SK-N-SH (cell line): ENCODE data around the gene OR52E4. TPM values are rescaled to one million over a fixed set of nuclear protein-coding genes. Genes with fewer than 3 reads are reported as not detected.

ENCODE experiments used
- CTCF ChIA-PET: fragments of 300-600, 350-600 bp; formaldehyde crosslinking; extraction: SDS; loops from one replicate; lab custom pipeline; 2021; lab: Yijun Ruan, JAX
- POLR2A ChIA-PET: fragments of 350-600 bp; sonication (Branson Sonifier 250); formaldehyde crosslinking; extraction: SDS; loops from one replicate; lab custom pipeline; 2020; ENCODE audit warnings: antibody characterized with exemption, inconsistent platforms; lab: Yijun Ruan, JAX
- DNase-seq: peaks from one replicate; pipeline ENCODE4 v3.0.0; 2012
- H2AFZ ChIP-seq: fragments of 200-600 bp; sonication (generic); 2 replicates; pipeline ENCODE4 v1.8.1; 2016; ENCODE audit warnings: antibody characterized with exemption, mild to moderate bottlenecking, low read depth
- H3F3A ChIP-seq: fragments of 200-600 bp; sonication (generic); replicated peaks from 2 replicates; pipeline ENCODE3; 2016; ENCODE audit warnings: antibody characterized with exemption, mild to moderate bottlenecking; ENCODE audit not compliant: insufficient read depth
- H3K27ac ChIP-seq, 2 experiments: fragments of 200-500 bp in 1 of 2; fragments of 200-600 bp in 1 of 2; sonication (Bioruptor generic) in 1 of 2; sonication (generic), shearing (Covaris generic) in 1 of 2; 2 replicates each; pipeline versions ENCODE4 v1.5.1 to v1.6.1; 2014 to 2016; ENCODE audit warnings: low read depth in 2 of 2, inconsistent platforms in 1 of 2, low read length in 1 of 2, mild to moderate bottlenecking in 1 of 2, mixed read lengths in 1 of 2
- H3K27me3 ChIP-seq: fragments of 200-600 bp; sonication (generic), shearing (Covaris generic); 2 replicates; pipeline ENCODE4 v1.6.1; 2016; ENCODE audit warnings: mixed run types; ENCODE audit not compliant: insufficient read depth
- H3K36me3 ChIP-seq, 2 experiments: fragments of 200-500 bp in 1 of 2; fragments of 200-600 bp in 1 of 2; sonication (Bioruptor generic) in 1 of 2; sonication (generic) in 1 of 2; replicated peaks in 1 of 2; 2 replicates each; pipeline versions ENCODE3 to v1.5.1; 2014 to 2016; ENCODE audit warnings: low read length in 1 of 2, mild to moderate bottlenecking in 1 of 2; ENCODE audit not compliant: insufficient read depth in 2 of 2, control insufficient read depth in 1 of 2
- H3K4me1 ChIP-seq, 2 experiments: fragments of 200-500 bp in 1 of 2; fragments of 200-600 bp in 1 of 2; sonication (Bioruptor generic) in 1 of 2; sonication (generic), shearing (Covaris generic) in 1 of 2; 2 replicates each; pipeline versions ENCODE4 v1.5.1 to v1.6.1; 2014 to 2016; ENCODE audit warnings: low read depth in 1 of 2, low read length in 1 of 2, mixed run types in 1 of 2; ENCODE audit not compliant: insufficient read depth in 2 of 2, control insufficient read depth in 1 of 2
- H3K4me2 ChIP-seq: fragments of 200-600 bp; sonication (generic), shearing (Covaris generic); 2 replicates; pipeline ENCODE4 v1.6.1; 2017; ENCODE audit warnings: mixed run types
- H3K4me3 ChIP-seq, 2 experiments: fragments of 200-500 bp in 1 of 2; fragments of 200-600 bp in 1 of 2; sonication (Bioruptor generic) in 1 of 2; sonication (generic), shearing (Covaris generic) in 1 of 2; 2 replicates each; pipeline versions ENCODE4 v1.5.1 to v1.8.1; 2014 to 2016; ENCODE audit warnings: low read depth in 2 of 2, inconsistent platforms in 1 of 2, low read length in 1 of 2, mild to moderate bottlenecking in 1 of 2, mixed read lengths in 1 of 2, moderate library complexity in 1 of 2
- H3K79me2 ChIP-seq: fragments of 200-600 bp; sonication (generic); 2 replicates; pipeline ENCODE4 v1.8.1; 2017; ENCODE audit warnings: mild to moderate bottlenecking; ENCODE audit not compliant: insufficient read depth
- H3K9ac ChIP-seq: fragments of 200-600 bp; sonication (generic); 2 replicates; pipeline ENCODE4 v1.6.1; 2017; ENCODE audit warnings: mixed run types
- H3K9me2 ChIP-seq: fragments of 200-600 bp; sonication (generic); 2 replicates; pipeline ENCODE4 v1.6.1; 2017; ENCODE audit warnings: mixed run types
- H3K9me3 ChIP-seq: fragments of 200-600 bp; sonication (generic); 2 replicates; pipeline ENCODE4 v1.6.1; 2017; ENCODE audit warnings: mixed run types, mild to moderate bottlenecking, moderate library complexity
- H4K20me1 ChIP-seq: fragments of 200-600 bp; sonication (generic); 2 replicates; pipeline ENCODE4 v1.6.1; 2017; ENCODE audit warnings: mild to moderate bottlenecking, mixed run types; ENCODE audit not compliant: insufficient read depth
- CTCF ChIP-seq: fragments of 200-600 bp; sonication (generic); IDR thresholded peaks from 2 replicates; pipeline ENCODE4 v1.6.1; 2017; ENCODE audit warnings: antibody characterized with exemption, mild to moderate bottlenecking, moderate library complexity
- ELF1 ChIP-seq: IDR thresholded peaks from 2 replicates; pipeline ENCODE4 v1.4.0; 2012
- EP300 ChIP-seq, 2 experiments: IDR thresholded peaks; 2 replicates each; pipeline versions ENCODE4 v1.4.0 to v1.6.1; 2012; ENCODE audit warnings: borderline replicate concordance in 1 of 2, low read depth in 1 of 2, low read length in 1 of 2
- EZH2phosphoT487 ChIP-seq: fragments of 200-600 bp; sonication (generic); IDR thresholded peaks from 2 replicates; pipeline ENCODE4 v1.6.1; 2017; ENCODE audit warnings: low read depth, mixed run types, mild to moderate bottlenecking, antibody characterized with exemption, moderate library complexity, borderline replicate concordance
- FOXM1 ChIP-seq: IDR thresholded peaks from 2 replicates; pipeline ENCODE4 v1.4.0; 2012; ENCODE audit warnings: low read depth, mild to moderate bottlenecking
- IRF3 ChIP-seq: fragments of 150-350 bp; IDR thresholded peaks from 2 replicates; pipeline ENCODE4 v1.6.1; 2016; ENCODE audit warnings: mild to moderate bottlenecking, low read depth, low read length
- MAX ChIP-seq: IDR thresholded peaks from 2 replicates; pipeline ENCODE4 v1.4.0; 2012; ENCODE audit warnings: low read depth
- MXI1 ChIP-seq: IDR thresholded peaks from 2 replicates; pipeline ENCODE4 v1.6.1; 2012; ENCODE audit warnings: mild to moderate bottlenecking, low read depth, low read length, improper control_type of control experiment
- NRF1 ChIP-seq: IDR thresholded peaks from 2 replicates; pipeline ENCODE4 v1.6.1; 2012; ENCODE audit warnings: low read depth, mild to moderate bottlenecking, low read length
- PBX3 ChIP-seq: IDR thresholded peaks from 2 replicates; pipeline ENCODE4; 2012
- POLR2AphosphoS5 ChIP-seq: IDR thresholded peaks from 2 replicates; pipeline ENCODE4 v1.6.1; 2012; ENCODE audit warnings: low read depth, low read length
- RCOR1 ChIP-seq: fragments of 150-350 bp; IDR thresholded peaks from 2 replicates; pipeline ENCODE4 v1.6.1; 2017; ENCODE audit warnings: antibody characterized with exemption, low read length
- SIN3A ChIP-seq: IDR thresholded peaks from 2 replicates; pipeline ENCODE4 v1.6.1; 2012; ENCODE audit warnings: low read depth, mild to moderate bottlenecking, low read length, moderate library complexity, borderline replicate concordance
- SMC3 ChIP-seq: IDR thresholded peaks from 2 replicates; pipeline ENCODE4 v1.6.1; 2012; ENCODE audit warnings: low read depth, low read length, improper control_type of control experiment
- TAF1 ChIP-seq: IDR thresholded peaks from 2 replicates; pipeline ENCODE4 v1.6.1; 2012; ENCODE audit warnings: low read depth, mild to moderate bottlenecking, low read length, moderate library complexity, borderline replicate concordance
- TCF12 ChIP-seq: IDR thresholded peaks from 2 replicates; pipeline ENCODE4 v1.4.0; 2012
- TEAD4 ChIP-seq: IDR thresholded peaks from 2 replicates; pipeline ENCODE4 v1.4.0; 2012; ENCODE audit warnings: mild to moderate bottlenecking, borderline replicate concordance; ENCODE audit not compliant: insufficient read depth
- YY1 ChIP-seq: IDR thresholded peaks from 2 replicates; pipeline ENCODE4 v1.4.0; 2012; ENCODE audit warnings: low read depth, mild to moderate bottlenecking
- ZBTB33 ChIP-seq: IDR thresholded peaks from 2 replicates; pipeline ENCODE4 v1.4.0; 2012; ENCODE audit warnings: low read depth, borderline replicate concordance
- WGBS: methylation state at CpG from one replicate; pipeline ENCODE4 v1.1.6; 2017; ENCODE audit warnings: low lambda C conversion rate; 5-methylcytosine and 5-hydroxymethylcytosine counted together
- polyA plus RNA-seq, 3 experiments: library from polyadenylated mRNA; depleted of rRNA; stranded (reverse); fragments of >200 nt; gene quantifications; 2 replicates each; pipeline ENCODE4 v1.2.3, GENCODE V29; 2012

OR52E4 gene
- polyA plus RNA-seq, 1 of the 3 experiments (the other 2 are of a cell fraction): not detected

- TF ChIP-seq POLR2AphosphoS5: no peak
- TF ChIP-seq FOXM1: no peak
- no peak for TF ChIP-seq RCOR1
- no peak for TF ChIP-seq SMC3
- no peak for TF ChIP-seq TEAD4
- TF ChIP-seq ZBTB33: no peak
- no peak for TF ChIP-seq TCF12
- no peak for TF ChIP-seq MAX
- TF ChIP-seq PBX3: no peak
- no peak for TF ChIP-seq CTCF
- TF ChIP-seq EP300 (IDR thresholded peaks at IDR 0.05; ENCODE audit: borderline replicate concordance in 1 of 2, low read depth in 1 of 2, low read length in 1 of 2): no peak
- no peak for TF ChIP-seq YY1
- no peak for TF ChIP-seq MXI1
- no peak for TF ChIP-seq IRF3
- TF ChIP-seq NRF1: no peak
- no peak for TF ChIP-seq TAF1
- TF ChIP-seq SIN3A: no peak
- TF ChIP-seq ELF1: no peak
- no peak for TF ChIP-seq EZH2phosphoT487
- TF ChIP-seq, all 33 proteins: peak for 0
- no peak overlapping the region for H3K27ac ChIP-seq
- WGBS: 0% methylated on average over 1 of the region's 2 CpGs
- no peak overlapping the region for H2AFZ ChIP-seq
- no peaks in the 10 kb centered on the region for H4K20me1 ChIP-seq
- H3K4me3 ChIP-seq: no peak overlapping the region
- H3K4me2 ChIP-seq: no peak overlapping the region
- H3F3A ChIP-seq: no peaks in the 10 kb centered on the region
- ChIA-PET CTCF (no interaction called here), POLR2A (no interaction called here)
- no peaks in the 10 kb centered on the region for H3K79me2 ChIP-seq
- no peaks in the 10 kb centered on the region for H3K27me3 ChIP-seq
- H3K36me3 ChIP-seq: no peaks in the 10 kb centered on the region
- no peak for DNase-seq
- H3K9me2 ChIP-seq: no peaks in the 10 kb centered on the region
- no peaks in the 10 kb centered on the region for H3K9me3 ChIP-seq
- H3K9ac ChIP-seq: no peak overlapping the region
- no peaks in the 10 kb centered on the region for H3K4me1 ChIP-seq
These were observed 30.1 kb downstream of the OR52E4 start for GRCh38 chr11:5910540-5910939.
